ENCODE data around the gene TBC1D23. TPM values are rescaled to one million over a fixed set of nuclear protein-coding genes. Genes with fewer than 3 reads are reported as not detected.
"Not testable (repeated sequence)": the region's sequence is repeated elsewhere in the genome, so short reads cannot be mapped to it uniquely, and the experiment has no call there.

Gene TBC1D23
- polyA plus RNA-seq, 1 donor (not counting 4 experiments of a cell fraction or from before 2014, with no cell fraction given): 42.4 TPM

DNA sequence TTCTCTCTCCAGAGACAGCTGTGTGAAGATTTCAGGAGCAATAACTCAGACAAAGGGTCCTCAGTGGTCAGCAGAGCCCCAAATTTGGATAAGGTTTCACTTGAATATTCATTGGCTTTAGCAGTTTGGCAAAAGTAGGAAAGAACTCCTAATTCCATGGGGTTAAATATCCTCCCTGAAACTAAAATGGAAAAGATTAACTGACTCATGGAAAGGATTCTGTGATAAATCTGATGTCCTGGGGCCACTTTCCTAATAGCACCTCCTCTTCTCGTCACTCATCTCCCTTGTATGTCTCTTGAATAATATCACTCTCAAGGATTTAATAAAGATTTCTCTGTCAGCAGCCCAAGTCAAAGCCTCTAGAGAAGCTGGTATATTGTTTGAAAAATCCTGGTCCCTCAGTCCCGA is 33.3 kb upstream of the TBC1D23 start:
- H2AFZ ChIP-seq (ENCODE audit: control insufficient read depth, low read length): no peak overlapping the region
- no peak overlapping the region for H3K27ac ChIP-seq (ENCODE audit: control insufficient read depth, insufficient read depth, low read length)
- H3K79me2 ChIP-seq (ENCODE audit: control insufficient read depth, insufficient read depth, low read length): no peaks in the 10 kb centered on the region
- FAIRE-seq (no peak), DNase-seq (ENCODE audit: low read depth, low spot score) (no peak)
- dilution Hi-C loops (cut with MboI; ENCODE audit: extremely low pct_ligation_motif_present, low sequenced_read_pairs): no loop called here
- H3K27me3 ChIP-seq (ENCODE audit: control insufficient read depth, extremely low read depth, insufficient read depth, low read length): no peaks in the 10 kb centered on the region
- no peaks in the 10 kb centered on the region for H3K9me1 ChIP-seq (ENCODE audit: control insufficient read depth, extremely low read depth, insufficient read depth, low read length)
- no peaks in the 10 kb centered on the region for H3K36me3 ChIP-seq (ENCODE audit: control insufficient read depth in 2 of 2, extremely low read depth in 1 of 2, insufficient read depth in 2 of 2, low read length in 2 of 2)
- H3K4me2 ChIP-seq (ENCODE audit: control insufficient read depth, extremely low read depth, insufficient read depth, low read depth, low read length): no peak overlapping the region
- no peak for TF ChIP-seq EZH2 (IDR thresholded peaks at IDR 0.05; ENCODE audit: low read length)
- TF ChIP-seq, protein P1, sequence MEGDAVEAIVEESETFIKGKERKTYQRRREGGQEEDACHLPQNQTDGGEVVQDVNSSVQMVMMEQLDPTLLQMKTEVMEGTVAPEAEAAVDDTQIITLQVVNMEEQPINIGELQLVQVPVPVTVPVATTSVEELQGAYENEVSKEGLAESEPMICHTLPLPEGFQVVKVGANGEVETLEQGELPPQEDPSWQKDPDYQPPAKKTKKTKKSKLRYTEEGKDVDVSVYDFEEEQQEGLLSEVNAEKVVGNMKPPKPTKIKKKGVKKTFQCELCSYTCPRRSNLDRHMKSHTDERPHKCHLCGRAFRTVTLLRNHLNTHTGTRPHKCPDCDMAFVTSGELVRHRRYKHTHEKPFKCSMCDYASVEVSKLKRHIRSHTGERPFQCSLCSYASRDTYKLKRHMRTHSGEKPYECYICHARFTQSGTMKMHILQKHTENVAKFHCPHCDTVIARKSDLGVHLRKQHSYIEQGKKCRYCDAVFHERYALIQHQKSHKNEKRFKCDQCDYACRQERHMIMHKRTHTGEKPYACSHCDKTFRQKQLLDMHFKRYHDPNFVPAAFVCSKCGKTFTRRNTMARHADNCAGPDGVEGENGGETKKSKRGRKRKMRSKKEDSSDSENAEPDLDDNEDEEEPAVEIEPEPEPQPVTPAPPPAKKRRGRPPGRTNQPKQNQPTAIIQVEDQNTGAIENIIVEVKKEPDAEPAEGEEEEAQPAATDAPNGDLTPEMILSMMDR (optimal IDR thresholded peaks at IDR 0.05 in 1 of 3, IDR thresholded peaks at IDR 0.05 in 1 of 3, conservative IDR thresholded peaks at IDR 0.05 in 1 of 3; ENCODE audit: extremely low read depth in 1 of 3, insufficient read depth in 2 of 3, low read length in 3 of 3): no peak
- peaks cover 8% of the 10 kb centered on the region for H3K4me1 ChIP-seq (ENCODE audit: control insufficient read depth, extremely low read depth, insufficient read depth, low read length)
- no peak overlapping the region for H3K9ac ChIP-seq (ENCODE audit: control insufficient read depth, extremely low read depth, insufficient read depth, low read length)
- no peaks in the 10 kb centered on the region for H3K9me3 ChIP-seq (ENCODE audit: control insufficient read depth, low read depth, low read length)
- no peaks in the 10 kb centered on the region for H4K20me1 ChIP-seq (ENCODE audit: control insufficient read depth, extremely low read depth, insufficient read depth, low read length)
- no peak overlapping the region for H3K4me3 ChIP-seq (ENCODE audit: control insufficient read depth in 2 of 3, extremely low read depth in 1 of 3, insufficient read depth in 2 of 3, low read depth in 1 of 3, low read length in 3 of 3)

DNA sequence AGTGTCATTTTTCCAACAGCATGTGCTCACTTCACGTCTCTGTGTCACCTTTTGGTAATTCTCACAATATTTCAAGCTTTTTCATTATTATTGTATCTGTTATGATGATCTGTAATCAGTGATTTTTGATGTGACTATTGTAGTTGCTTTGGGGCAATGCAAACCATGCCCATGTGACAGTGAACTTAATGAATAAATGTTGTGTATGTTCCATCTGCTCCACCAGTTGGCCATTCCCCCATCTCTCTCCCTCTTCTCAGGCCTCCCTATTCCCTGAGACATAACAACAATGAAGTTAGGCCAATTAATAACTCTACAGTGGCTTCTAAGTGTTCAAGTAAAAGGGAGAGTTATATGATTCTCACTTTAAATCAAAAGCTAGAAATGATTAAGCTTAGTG is 32.5 kb upstream of the TBC1D23 start:
- Histone ChIP-seq H2AFZ (ENCODE audit: control insufficient read depth, low read length) (no peak overlapping the region), H3K4me2 (ENCODE audit: control insufficient read depth, extremely low read depth, insufficient read depth, low read depth, low read length) (no peak overlapping the region), H3K27me3 (ENCODE audit: control insufficient read depth, extremely low read depth, insufficient read depth, low read length) (no peaks in the 10 kb centered on the region), H3K4me1 (ENCODE audit: control insufficient read depth, extremely low read depth, insufficient read depth, low read length) (peaks cover 8% of the 10 kb centered on the region), H3K9ac (ENCODE audit: control insufficient read depth, extremely low read depth, insufficient read depth, low read length) (no peak overlapping the region), H3K4me3 (ENCODE audit: control insufficient read depth in 2 of 3, extremely low read depth in 1 of 3, insufficient read depth in 2 of 3, low read depth in 1 of 3, low read length in 3 of 3) (no peak overlapping the region), H4K20me1 (ENCODE audit: control insufficient read depth, extremely low read depth, insufficient read depth, low read length) (no peaks in the 10 kb centered on the region), H3K9me1 (ENCODE audit: control insufficient read depth, extremely low read depth, insufficient read depth, low read length) (no peaks in the 10 kb centered on the region), H3K9me3 (ENCODE audit: control insufficient read depth, low read depth, low read length) (no peaks in the 10 kb centered on the region), H3K36me3 (ENCODE audit: control insufficient read depth in 2 of 2, extremely low read depth in 1 of 2, insufficient read depth in 2 of 2, low read length in 2 of 2) (no peaks in the 10 kb centered on the region), H3K79me2 (ENCODE audit: control insufficient read depth, insufficient read depth, low read length) (no peaks in the 10 kb centered on the region), H3K27ac (ENCODE audit: control insufficient read depth, insufficient read depth, low read length) (no peak overlapping the region)
- TF ChIP-seq EZH2 (IDR thresholded peaks at IDR 0.05; ENCODE audit: low read length): no peak
- TF ChIP-seq, protein P1 (optimal IDR thresholded peaks at IDR 0.05 in 1 of 3, IDR thresholded peaks at IDR 0.05 in 1 of 3, conservative IDR thresholded peaks at IDR 0.05 in 1 of 3; ENCODE audit: extremely low read depth in 1 of 3, insufficient read depth in 2 of 3, low read length in 3 of 3): no peak
- no peak for DNase-seq (ENCODE audit: low read depth, low spot score)
- no peak for FAIRE-seq
- dilution Hi-C loops (cut with MboI; ENCODE audit: extremely low pct_ligation_motif_present, low sequenced_read_pairs): no loop called here

DNA sequence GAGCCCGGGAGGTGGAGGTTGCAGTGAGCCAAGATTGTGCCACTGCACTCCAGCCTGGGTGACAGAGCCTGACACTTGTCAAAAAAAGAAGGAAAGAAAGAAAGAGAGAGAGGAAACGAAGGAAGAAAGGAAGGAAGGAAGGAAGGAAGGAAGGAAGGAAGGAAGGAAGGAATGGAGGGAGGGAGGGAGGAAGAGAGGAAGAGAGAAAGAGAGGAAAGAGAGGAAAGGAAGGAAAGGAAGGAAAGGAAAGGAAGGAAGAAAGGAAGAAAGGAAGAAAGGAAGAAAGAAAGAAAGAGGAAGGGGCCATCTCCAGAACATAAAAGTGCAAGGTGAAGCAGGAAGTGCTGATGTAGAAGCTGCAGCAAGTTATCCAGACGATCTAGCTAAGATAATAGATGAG is 31.6 kb upstream of the TBC1D23 start:
- dilution Hi-C loops (cut with MboI; ENCODE audit: extremely low pct_ligation_motif_present, low sequenced_read_pairs); H2AFZ ChIP-seq (ENCODE audit: control insufficient read depth, low read length); H3K4me2 ChIP-seq (ENCODE audit: control insufficient read depth, extremely low read depth, insufficient read depth, low read depth, low read length); H4K20me1 ChIP-seq (ENCODE audit: control insufficient read depth, extremely low read depth, insufficient read depth, low read length); H3K9me1 ChIP-seq (ENCODE audit: control insufficient read depth, extremely low read depth, insufficient read depth, low read length); H3K9me3 ChIP-seq (ENCODE audit: control insufficient read depth, low read depth, low read length); H3K4me3 ChIP-seq (ENCODE audit: control insufficient read depth in 2 of 3, extremely low read depth in 1 of 3, insufficient read depth in 2 of 3, low read depth in 1 of 3, low read length in 3 of 3); H3K27ac ChIP-seq (ENCODE audit: control insufficient read depth, insufficient read depth, low read length); DNase-seq (ENCODE audit: low read depth, low spot score); FAIRE-seq; H3K9ac ChIP-seq (ENCODE audit: control insufficient read depth, extremely low read depth, insufficient read depth, low read length); H3K27me3 ChIP-seq (ENCODE audit: control insufficient read depth, extremely low read depth, insufficient read depth, low read length); H3K79me2 ChIP-seq (ENCODE audit: control insufficient read depth, insufficient read depth, low read length); H3K4me1 ChIP-seq (ENCODE audit: control insufficient read depth, extremely low read depth, insufficient read depth, low read length); H3K36me3 ChIP-seq (ENCODE audit: control insufficient read depth in 2 of 2, extremely low read depth in 1 of 2, insufficient read depth in 2 of 2, low read length in 2 of 2): not testable (repeated sequence)

All from keratinocyte (primary cell).